ENCODE data around the gene C16orf95. TPM values are rescaled to one million over a fixed set of nuclear protein-coding genes. Genes with fewer than 3 reads are reported as not detected.

C16orf95 gene
- total and polyA plus RNA-seq, 4 donors = 2.0 to 6.2 (median 4.6) TPM

GRCh38 chr16:87338155-87338765 lies 21.1 kb upstream of the C16orf95 start:
- 91% methylated on average over 18 of the region's 18 CpGs for WGBS
- Histone ChIP-seq H3K9me3 (ENCODE audit: control insufficient read depth in 4 of 4, low read length in 3 of 4) (no peaks in the 10 kb centered on the region), H3K27me3 (ENCODE audit: control insufficient read depth in 4 of 4, insufficient read depth in 4 of 4, low read length in 3 of 4) (no peaks in the 10 kb centered on the region), H3K36me3 (ENCODE audit: control insufficient read depth in 4 of 4, insufficient read depth in 3 of 4, low read depth in 1 of 4, low read length in 3 of 4) (peaks cover 16 to 77% (median 35%) of the 10 kb centered on the region in 4 donors), H3K27ac (ENCODE audit: low read depth in 1 of 2, low read length in 2 of 2) (no peak overlapping the region), H3K9ac (ENCODE audit: low read depth in 1 of 2, low read length in 2 of 2) (no peak overlapping the region), H3K4me1 (ENCODE audit: control insufficient read depth in 4 of 4, insufficient read depth in 4 of 4, low read length in 3 of 4) (no peaks in the 10 kb centered on the region), H3K4me3 (ENCODE audit: low read depth in 1 of 3, low read length in 3 of 3) (no peak overlapping the region)
- TF ChIP-seq ATF3 (IDR thresholded peaks at IDR 0.05) = no peak
- no peak for TF ChIP-seq RAD21 (IDR thresholded peaks at IDR 0.05)
- TF ChIP-seq HNF4A (conservative IDR thresholded peaks at IDR 0.05) = no peak
- TF ChIP-seq FOXA2 (IDR thresholded peaks at IDR 0.05) = no peak
- no peak for TF ChIP-seq TAF1 (conservative IDR thresholded peaks at IDR 0.05)
- no peak for TF ChIP-seq FOXA1 (IDR thresholded peaks at IDR 0.05)
- TF ChIP-seq ZBTB33 (IDR thresholded peaks at IDR 0.05) = no peak
- no peak for TF ChIP-seq EGR1 (IDR thresholded peaks at IDR 0.05; ENCODE audit: low read depth in 2 of 2)
- TF ChIP-seq NR2F2 (IDR thresholded peaks at IDR 0.05) = no peak
- no peak for TF ChIP-seq YY1 (IDR thresholded peaks at IDR 0.05)
- no peak for TF ChIP-seq MAX (IDR thresholded peaks at IDR 0.05)
- TF ChIP-seq REST (IDR thresholded peaks at IDR 0.05) = no peak
- no peak for TF ChIP-seq RXRA (IDR thresholded peaks at IDR 0.05)
- no peak for TF ChIP-seq CTCF (IDR thresholded peaks at IDR 0.05; ENCODE audit: low read depth, low read length, missing input control)
- no peak for TF ChIP-seq SP1 (IDR thresholded peaks at IDR 0.05)
- TF ChIP-seq HNF4G (IDR thresholded peaks at IDR 0.05) = no peak
- TF ChIP-seq GABPA (IDR thresholded peaks at IDR 0.05 in 1 of 2, conservative IDR thresholded peaks at IDR 0.05 in 1 of 2) = no peak
- TF ChIP-seq JUND (IDR thresholded peaks at IDR 0.05) = no peak
- DNase-seq (ENCODE audit: low spot score) = no peak

Measured in liver (tissue), 9 donors.